GM21717 (cell line): ENCODE data around the gene NAA25.
"Not testable (repeated sequence)": the region's sequence is repeated elsewhere in the genome, so short reads cannot be mapped to it uniquely, and the experiment has no call there.

ENCODE experiments used
- ATAC-seq: cut with Tn5 transposase; IDR thresholded peaks from one replicate; pipeline ENCODE4 v1.9.1; 2021; ENCODE audit warnings: mild to moderate bottlenecking, moderate library complexity; ENCODE audit not compliant: unreplicated experiment

NAA25 gene

GRCh38 chr12:112063273-112063672, 45.3 kb downstream of the NAA25 start:
- no peak for ATAC-seq

- no peak for ATAC-seq
These were observed 47.4 kb downstream of the NAA25 start for GRCh38 chr12:112061137-112061536.

GRCh38 chr12:112049351-112049750, 59.2 kb downstream of the NAA25 start:
- no peak for ATAC-seq

GRCh38 chr12:112046003-112046402, 62.6 kb downstream of the NAA25 start:
- no peak for ATAC-seq

- not testable (repeated sequence) for ATAC-seq
These were observed 72.0 kb downstream of the NAA25 start for GRCh38 chr12:112036614-112037013.

- no peak for ATAC-seq
These were observed 73.3 kb downstream of the NAA25 start for GRCh38 chr12:112035219-112035785.

- no peak for ATAC-seq
These were observed 76.3 kb downstream of the NAA25 start for GRCh38 chr12:112032292-112032691.

- ATAC-seq, result no peak
These were observed 77.1 kb downstream of the NAA25 start for GRCh38 chr12:112031472-112031871.

GRCh38 chr12:112029301-112029700, 79.3 kb downstream of the NAA25 start:
- no peak for ATAC-seq

- no peak for ATAC-seq
These were observed 82.7 kb downstream of the NAA25 start for GRCh38 chr12:112025808-112026375.

- no peak for ATAC-seq
These were observed 84.7 kb downstream of the NAA25 start for GRCh38 chr12:112023759-112024396.

- no peak for ATAC-seq
These were observed 86.2 kb downstream of the NAA25 start for GRCh38 chr12:112022241-112023016.

- no peak for ATAC-seq
These were observed 87.6 kb downstream of the NAA25 start for GRCh38 chr12:112020947-112021457.

- ATAC-seq, result no peak
These were observed 89.9 kb downstream of the NAA25 start for GRCh38 chr12:112018571-112019237.

- no peak for ATAC-seq
These were observed 91.5 kb downstream of the NAA25 start for GRCh38 chr12:112017041-112017440.

- ATAC-seq, result no peak
These were observed 92.6 kb downstream of the NAA25 start for GRCh38 chr12:112015938-112016337.

GRCh38 chr12:112013601-112014402, 94.8 kb downstream of the NAA25 start:
- peak; percentile 19 for ATAC-seq

- peak; percentile 61 for ATAC-seq
These were observed 95.6 kb downstream of the NAA25 start, which contains the start of the genes ERP29 and TMEM116 for GRCh38 chr12:112012775-112013600. Gene ERP29 (plus strand): TSS chr12:112013426. CDS start chr12:112013466, 40 bp downstream. Gene TMEM116 (minus strand): TSS chr12:112013165. CDS start chr12:112005270, 7,895 bp downstream.

GRCh38 chr12:112011685-112012084, 96.9 kb downstream of the NAA25 start:
- no peak for ATAC-seq
